ENCODE data around the gene FSHR. TPM values are rescaled to one million over a fixed set of nuclear protein-coding genes. Genes with fewer than 3 reads are reported as not detected.

The FSHR gene
- total and polyA plus RNA-seq, 2 experiments from 2014 or later, result not detected

Small RNA genes within 50 kb of the gene (microRNA-seq; reads per million reads assigned to microRNA genes)
- gene MIR548BA, result not detected

Small RNA genes within 50 kb of the gene (small RNA-seq; reads per million reads assigned to genes)
- gene MIR548BA (ENCODE audit: low replicate concordance), result not detected
